Neural cell (in vitro differentiated cells): ENCODE measurements around the gene KLHL14.

Experiments
- EP300 ChIP-seq: fragments of 450-650 bp; conservative IDR thresholded peaks from 2 replicates; pipeline ENCODE4 v1.6.1; 2014; ENCODE audit warnings: antibody characterized with exemption, mild to moderate bottlenecking, moderate library complexity; ENCODE audit not compliant: poor library complexity, severe bottlenecking
- EZH2 ChIP-seq: fragments of 200-600, 300-800 bp; shearing (Covaris generic), sonication (generic); IDR thresholded peaks from 2 replicates; pipeline ENCODE4 v1.6.1; 2014; ENCODE audit warnings: antibody characterized with exemption, low read length, borderline replicate concordance, mild to moderate bottlenecking; ENCODE audit not compliant: insufficient read depth, poor library complexity, severe bottlenecking
- MXI1 ChIP-seq: fragments of 450-650 bp; conservative IDR thresholded peaks from 2 replicates; pipeline ENCODE4 v1.6.1; 2014; ENCODE audit warnings: antibody characterized with exemption, mild to moderate bottlenecking; ENCODE audit not compliant: poor library complexity, severe bottlenecking
- POLR2AphosphoS5 ChIP-seq: IDR thresholded peaks from 2 replicates; pipeline ENCODE4 v1.6.1; 2012
- RAD21 ChIP-seq: fragments of 450-650 bp; conservative IDR thresholded peaks from 2 replicates; pipeline ENCODE4 v1.6.1; 2014; ENCODE audit warnings: antibody characterized with exemption, mild to moderate bottlenecking, moderate library complexity
- SMC3 ChIP-seq: fragments of 450-650 bp; conservative IDR thresholded peaks from 2 replicates; pipeline ENCODE4 v1.6.1; 2014; ENCODE audit warnings: antibody characterized with exemption, mild to moderate bottlenecking, moderate library complexity; ENCODE audit not compliant: poor library complexity
- TAF1 ChIP-seq: IDR thresholded peaks from 2 replicates; pipeline ENCODE4 v1.6.1; 2012; ENCODE audit warnings: low read depth
- TF ChIP-seq, protein P1 (sequence below): fragments of 450-650 bp; IDR thresholded peaks from 2 replicates; pipeline ENCODE4 v1.5.1; 2014; ENCODE audit warnings: antibody characterized with exemption, mild to moderate bottlenecking, moderate library complexity; ENCODE audit not compliant: poor library complexity, severe bottlenecking
- TF ChIP-seq, protein P2 (sequence below): IDR thresholded peaks from 2 replicates; pipeline ENCODE4 v1.6.1; 2012; ENCODE audit warnings: borderline replicate concordance

DNA sequence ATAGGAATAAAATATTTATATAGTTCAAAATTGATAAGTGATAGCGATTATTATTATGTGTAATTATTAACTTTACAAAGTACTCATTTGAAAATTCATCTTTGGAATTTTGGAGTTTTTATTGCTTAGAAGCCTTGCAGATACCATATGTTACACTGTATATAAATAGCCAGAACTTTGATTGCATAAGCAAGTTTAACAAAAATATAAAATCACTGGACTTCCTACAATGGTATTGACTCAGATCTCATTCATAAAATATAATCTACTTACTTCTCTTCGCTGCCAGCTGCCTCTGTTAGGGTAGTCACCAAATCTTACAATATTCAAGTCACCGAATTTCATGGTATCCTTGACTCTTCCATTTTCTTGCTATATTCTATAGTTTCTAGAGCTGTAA, 22.5 kb downstream of the KLHL14 start:
- TF ChIP-seq, protein P1, sequence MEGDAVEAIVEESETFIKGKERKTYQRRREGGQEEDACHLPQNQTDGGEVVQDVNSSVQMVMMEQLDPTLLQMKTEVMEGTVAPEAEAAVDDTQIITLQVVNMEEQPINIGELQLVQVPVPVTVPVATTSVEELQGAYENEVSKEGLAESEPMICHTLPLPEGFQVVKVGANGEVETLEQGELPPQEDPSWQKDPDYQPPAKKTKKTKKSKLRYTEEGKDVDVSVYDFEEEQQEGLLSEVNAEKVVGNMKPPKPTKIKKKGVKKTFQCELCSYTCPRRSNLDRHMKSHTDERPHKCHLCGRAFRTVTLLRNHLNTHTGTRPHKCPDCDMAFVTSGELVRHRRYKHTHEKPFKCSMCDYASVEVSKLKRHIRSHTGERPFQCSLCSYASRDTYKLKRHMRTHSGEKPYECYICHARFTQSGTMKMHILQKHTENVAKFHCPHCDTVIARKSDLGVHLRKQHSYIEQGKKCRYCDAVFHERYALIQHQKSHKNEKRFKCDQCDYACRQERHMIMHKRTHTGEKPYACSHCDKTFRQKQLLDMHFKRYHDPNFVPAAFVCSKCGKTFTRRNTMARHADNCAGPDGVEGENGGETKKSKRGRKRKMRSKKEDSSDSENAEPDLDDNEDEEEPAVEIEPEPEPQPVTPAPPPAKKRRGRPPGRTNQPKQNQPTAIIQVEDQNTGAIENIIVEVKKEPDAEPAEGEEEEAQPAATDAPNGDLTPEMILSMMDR = no peak
- TF ChIP-seq TAF1 = no peak
- no peak for TF ChIP-seq POLR2AphosphoS5
- TF ChIP-seq MXI1 = no peak
- no peak for TF ChIP-seq EP300
- no peak for TF ChIP-seq EZH2
- no peak for TF ChIP-seq RAD21
- TF ChIP-seq SMC3 = no peak
- TF ChIP-seq, protein P2, sequence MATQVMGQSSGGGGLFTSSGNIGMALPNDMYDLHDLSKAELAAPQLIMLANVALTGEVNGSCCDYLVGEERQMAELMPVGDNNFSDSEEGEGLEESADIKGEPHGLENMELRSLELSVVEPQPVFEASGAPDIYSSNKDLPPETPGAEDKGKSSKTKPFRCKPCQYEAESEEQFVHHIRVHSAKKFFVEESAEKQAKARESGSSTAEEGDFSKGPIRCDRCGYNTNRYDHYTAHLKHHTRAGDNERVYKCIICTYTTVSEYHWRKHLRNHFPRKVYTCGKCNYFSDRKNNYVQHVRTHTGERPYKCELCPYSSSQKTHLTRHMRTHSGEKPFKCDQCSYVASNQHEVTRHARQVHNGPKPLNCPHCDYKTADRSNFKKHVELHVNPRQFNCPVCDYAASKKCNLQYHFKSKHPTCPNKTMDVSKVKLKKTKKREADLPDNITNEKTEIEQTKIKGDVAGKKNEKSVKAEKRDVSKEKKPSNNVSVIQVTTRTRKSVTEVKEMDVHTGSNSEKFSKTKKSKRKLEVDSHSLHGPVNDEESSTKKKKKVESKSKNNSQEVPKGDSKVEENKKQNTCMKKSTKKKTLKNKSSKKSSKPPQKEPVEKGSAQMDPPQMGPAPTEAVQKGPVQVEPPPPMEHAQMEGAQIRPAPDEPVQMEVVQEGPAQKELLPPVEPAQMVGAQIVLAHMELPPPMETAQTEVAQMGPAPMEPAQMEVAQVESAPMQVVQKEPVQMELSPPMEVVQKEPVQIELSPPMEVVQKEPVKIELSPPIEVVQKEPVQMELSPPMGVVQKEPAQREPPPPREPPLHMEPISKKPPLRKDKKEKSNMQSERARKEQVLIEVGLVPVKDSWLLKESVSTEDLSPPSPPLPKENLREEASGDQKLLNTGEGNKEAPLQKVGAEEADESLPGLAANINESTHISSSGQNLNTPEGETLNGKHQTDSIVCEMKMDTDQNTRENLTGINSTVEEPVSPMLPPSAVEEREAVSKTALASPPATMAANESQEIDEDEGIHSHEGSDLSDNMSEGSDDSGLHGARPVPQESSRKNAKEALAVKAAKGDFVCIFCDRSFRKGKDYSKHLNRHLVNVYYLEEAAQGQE = no peak
